Measurements from ENCODE around the gene IGLL1.
"Not testable (repeated sequence)": the region's sequence is repeated elsewhere in the genome, so short reads cannot be mapped to it uniquely, and the experiment has no call there.

GRCh38 chr22:23547382-23547781 lies 32.7 kb downstream of the IGLL1 start:
- TF ChIP-seq CTCF (IDR thresholded peaks at IDR 0.05; ENCODE audit: low read depth, low read length, missing input control); JUND (IDR thresholded peaks at IDR 0.05); GABPA (IDR thresholded peaks at IDR 0.05 in 1 of 2, conservative IDR thresholded peaks at IDR 0.05 in 1 of 2); SP1 (IDR thresholded peaks at IDR 0.05); YY1 (IDR thresholded peaks at IDR 0.05); RAD21 (IDR thresholded peaks at IDR 0.05); REST (IDR thresholded peaks at IDR 0.05); MAX (IDR thresholded peaks at IDR 0.05); TAF1 (conservative IDR thresholded peaks at IDR 0.05): not testable (repeated sequence)

All from liver (tissue), 3 donors.